AG04450 (cell line): Measurements from ENCODE around the gene TTN. TPM values are rescaled to one million over a fixed set of nuclear protein-coding genes. Genes with fewer than 3 reads are reported as not detected.

Source experiments
- CTCF ChIA-PET: fragments of 300-600, 350-600 bp; formaldehyde crosslinking; extraction: SDS; loops from one replicate; lab custom pipeline; 2022; ENCODE audit warnings: antibody characterized with exemption, inconsistent platforms; lab: Charles Lee
- POLR2A ChIA-PET: fragments of 350-600 bp; formaldehyde crosslinking; extraction: SDS; loops from one replicate; lab custom pipeline; 2021; ENCODE audit warnings: antibody characterized with exemption, inconsistent platforms; lab: Yijun Ruan, JAX
- DNase-seq: peaks from one replicate; pipeline ENCODE4 v3.0.0-alpha.2; 2011; ENCODE audit warnings: low read depth, low spot score
- H3K27ac ChIP-seq: one replicate; pipeline ENCODE4 v1.5.1; 2012; ENCODE audit warnings: low read depth, low read length, control low read depth
- H3K27me3 ChIP-seq: one replicate; pipeline ENCODE4 v1.6.0; 2012; ENCODE audit warnings: low read length; ENCODE audit not compliant: control insufficient read depth, insufficient read depth
- H3K4me3 ChIP-seq: 2 replicates; pipeline ENCODE4 v1.5.1; 2011; ENCODE audit warnings: mild to moderate bottlenecking, low read depth, low read length, control low read depth
- H3K9me3 ChIP-seq: 2 replicates; pipeline ENCODE4 v1.5.1; 2012; ENCODE audit warnings: low read length; ENCODE audit not compliant: control insufficient read depth, insufficient read depth
- polyA plus RNA-seq: library from polyadenylated mRNA; depleted of rRNA; stranded (reverse); fragments of >200 nt; gene quantifications from 2 replicates; pipeline ENCODE4 v1.2.3, GENCODE V29; 2011
- TF ChIP-seq, protein P1 (sequence below): IDR thresholded peaks from 2 replicates; pipeline ENCODE4 v1.5.1; 2011; ENCODE audit warnings: low read depth, low read length, control low read depth, inconsistent platforms

TTN gene
- polyA plus RNA-seq, 1 experiment = 0.06 TPM

DNA sequence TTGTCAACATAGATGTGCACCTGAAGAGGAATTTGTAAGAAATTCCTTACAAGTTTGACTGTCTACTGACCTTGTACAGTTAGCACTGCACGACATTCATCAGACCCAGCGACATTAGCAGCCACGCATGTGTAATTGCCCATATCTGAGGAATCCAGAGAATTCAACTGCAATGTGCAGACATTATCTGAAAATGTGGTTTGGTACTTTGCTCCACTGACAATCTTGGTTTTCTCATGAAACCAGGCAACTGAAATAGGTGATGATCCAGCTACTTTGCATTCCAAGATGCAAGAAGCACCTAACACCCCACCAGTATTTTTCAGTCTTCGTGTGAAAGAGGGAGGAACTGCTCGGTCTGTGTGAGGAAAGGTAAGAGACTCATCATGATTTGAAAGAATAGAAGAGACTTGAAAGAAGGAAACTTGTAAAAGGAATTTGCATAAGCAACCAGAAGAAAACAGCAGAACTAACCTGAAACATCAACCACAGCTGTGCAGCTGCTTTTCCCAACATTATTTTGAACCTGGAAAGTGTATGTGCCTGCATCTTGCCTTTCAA lies 83.4 kb downstream of the TTN start:
- TF ChIP-seq, protein P1, sequence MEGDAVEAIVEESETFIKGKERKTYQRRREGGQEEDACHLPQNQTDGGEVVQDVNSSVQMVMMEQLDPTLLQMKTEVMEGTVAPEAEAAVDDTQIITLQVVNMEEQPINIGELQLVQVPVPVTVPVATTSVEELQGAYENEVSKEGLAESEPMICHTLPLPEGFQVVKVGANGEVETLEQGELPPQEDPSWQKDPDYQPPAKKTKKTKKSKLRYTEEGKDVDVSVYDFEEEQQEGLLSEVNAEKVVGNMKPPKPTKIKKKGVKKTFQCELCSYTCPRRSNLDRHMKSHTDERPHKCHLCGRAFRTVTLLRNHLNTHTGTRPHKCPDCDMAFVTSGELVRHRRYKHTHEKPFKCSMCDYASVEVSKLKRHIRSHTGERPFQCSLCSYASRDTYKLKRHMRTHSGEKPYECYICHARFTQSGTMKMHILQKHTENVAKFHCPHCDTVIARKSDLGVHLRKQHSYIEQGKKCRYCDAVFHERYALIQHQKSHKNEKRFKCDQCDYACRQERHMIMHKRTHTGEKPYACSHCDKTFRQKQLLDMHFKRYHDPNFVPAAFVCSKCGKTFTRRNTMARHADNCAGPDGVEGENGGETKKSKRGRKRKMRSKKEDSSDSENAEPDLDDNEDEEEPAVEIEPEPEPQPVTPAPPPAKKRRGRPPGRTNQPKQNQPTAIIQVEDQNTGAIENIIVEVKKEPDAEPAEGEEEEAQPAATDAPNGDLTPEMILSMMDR = no peak
- no peaks in the 10 kb centered on the region for H3K27me3 ChIP-seq
- no peak for DNase-seq
- H3K4me3 ChIP-seq = no peak overlapping the region
- H3K9me3 ChIP-seq = no peaks in the 10 kb centered on the region
- POLR2A ChIA-PET = no interaction called here
- CTCF ChIA-PET = no interaction called here
- H3K27ac ChIP-seq = no peak overlapping the region

DNA sequence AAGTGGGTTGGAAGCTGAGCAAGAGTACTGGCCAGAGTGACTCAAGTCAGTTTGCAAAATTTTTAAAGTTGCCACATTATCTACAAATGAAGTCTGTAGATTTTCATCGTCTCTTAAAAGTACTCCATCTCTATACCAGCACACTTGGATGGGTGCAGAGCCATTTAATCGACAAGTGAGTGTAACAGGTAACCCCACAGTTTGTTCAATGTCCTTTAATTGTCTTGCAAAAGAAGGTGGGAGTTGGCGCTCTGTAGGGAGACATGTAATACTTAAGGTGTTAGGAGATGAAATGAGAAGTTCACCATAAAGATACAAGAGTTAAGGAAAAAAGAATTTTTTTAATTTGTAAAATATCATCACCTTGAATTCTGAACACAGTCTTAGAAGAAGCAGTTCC lies 84.9 kb downstream of the TTN start:
- POLR2A ChIA-PET = no interaction called here
- H3K27me3 ChIP-seq = no peaks in the 10 kb centered on the region
- H3K9me3 ChIP-seq = no peaks in the 10 kb centered on the region
- TF ChIP-seq, protein P1 = no peak
- DNase-seq = no peak
- CTCF ChIA-PET = no interaction called here
- no peak overlapping the region for H3K27ac ChIP-seq
- no peak overlapping the region for H3K4me3 ChIP-seq

DNA sequence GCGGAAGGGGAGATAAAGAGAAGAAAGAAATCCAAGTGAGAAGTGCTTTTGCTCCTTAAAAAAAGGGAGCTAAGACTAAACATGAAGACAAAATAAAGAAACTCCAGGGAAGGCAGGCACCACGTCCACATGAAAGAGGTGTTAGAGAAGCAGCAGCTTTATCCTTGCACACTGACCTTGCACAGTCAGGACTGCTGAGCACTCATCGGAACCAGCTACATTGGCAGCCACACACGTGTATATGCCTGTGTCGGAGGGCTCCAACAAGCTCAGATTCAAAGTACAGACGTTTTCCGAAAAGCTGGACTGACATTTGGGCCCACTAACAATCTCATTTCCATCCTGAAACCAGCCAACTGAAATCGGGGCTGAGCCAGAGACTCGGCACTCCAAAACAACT lies 88.2 kb downstream of the TTN start:
- Histone ChIP-seq H3K9me3 (no peaks in the 10 kb centered on the region), H3K27ac (no peak overlapping the region), H3K27me3 (no peaks in the 10 kb centered on the region), H3K4me3 (no peak overlapping the region)
- ChIA-PET POLR2A (no interaction called here), CTCF (no interaction called here)
- TF ChIP-seq, protein P1 = no peak
- DNase-seq = no peak

DNA sequence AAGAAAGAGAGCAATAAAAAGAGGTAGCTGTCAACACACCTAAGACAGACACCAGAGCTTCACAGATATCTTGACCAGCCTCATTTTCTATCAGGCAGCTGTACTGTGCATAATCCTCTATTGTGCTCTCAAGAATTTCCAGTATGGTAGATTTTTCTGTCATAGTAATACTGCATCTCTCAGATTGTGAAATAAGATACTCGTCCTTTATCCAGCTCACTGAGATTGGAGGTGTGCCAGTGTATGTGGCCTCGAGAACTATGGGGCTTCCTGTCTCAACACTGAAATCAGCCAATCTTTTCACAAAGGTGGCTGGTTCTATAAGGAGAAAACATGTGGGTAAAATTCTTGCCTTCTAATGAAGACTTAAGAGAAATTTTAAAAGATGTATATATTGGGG lies 88.9 kb downstream of the TTN start:
- Histone ChIP-seq H3K27ac (no peak overlapping the region), H3K9me3 (no peaks in the 10 kb centered on the region), H3K4me3 (no peak overlapping the region), H3K27me3 (no peaks in the 10 kb centered on the region)
- ChIA-PET CTCF (no interaction called here), POLR2A (no interaction called here)
- TF ChIP-seq, protein P1 = no peak
- DNase-seq = no peak

DNA sequence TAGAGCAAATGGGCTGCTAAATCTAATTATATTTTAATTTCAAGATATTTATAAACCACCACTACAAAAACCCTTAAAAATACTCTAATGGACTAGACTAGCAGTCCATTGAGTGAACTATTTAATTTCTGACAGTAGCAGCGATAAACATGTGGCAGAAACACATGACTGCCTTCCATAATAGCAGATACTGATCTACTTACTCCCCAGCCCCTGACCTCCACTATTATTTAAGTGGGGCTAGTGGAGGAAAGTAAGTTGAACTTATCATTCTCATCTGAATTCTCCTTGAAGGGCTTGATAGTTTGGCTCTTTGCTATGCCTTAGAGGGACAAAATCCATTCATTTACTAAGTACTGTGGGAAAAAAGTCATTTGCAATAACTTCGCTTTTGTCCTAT lies 90.8 kb downstream of the TTN start:
- H3K27me3 ChIP-seq = no peaks in the 10 kb centered on the region
- CTCF ChIA-PET = no interaction called here
- DNase-seq = no peak
- TF ChIP-seq, protein P1 = no peak
- no peak overlapping the region for H3K27ac ChIP-seq
- H3K4me3 ChIP-seq = no peak overlapping the region
- H3K9me3 ChIP-seq = no peaks in the 10 kb centered on the region
- POLR2A ChIA-PET = no interaction called here
